H9 (cell line): ENCODE measurements around the gene UBE2D1. TPM values are rescaled to one million over a fixed set of nuclear protein-coding genes. Genes with fewer than 3 reads are reported as not detected.
A peak's percentile ranks its signal among the peaks of the same experiment; 100 is the strongest.

ENCODE experiments used
- DNase-seq: peaks from one replicate; pipeline ENCODE4 v3.0.0-alpha.2; 2017
- H2AFZ ChIP-seq: one replicate; pipeline ENCODE4 v1.6.1; 2013; ENCODE audit warnings: mild to moderate bottlenecking, low read length, control low read depth, moderate library complexity
- H2AK5ac ChIP-seq: 2 replicates; pipeline ENCODE4 v1.6.1; 2013; ENCODE audit warnings: low read length, control low read depth, mixed read lengths; ENCODE audit not compliant: insufficient read length
- H2BK120ac ChIP-seq: one replicate; pipeline ENCODE4 v1.6.1; 2013; ENCODE audit warnings: low read depth, mild to moderate bottlenecking, low read length, control low read depth, inconsistent platforms; ENCODE audit not compliant: poor library complexity, severe bottlenecking
- H2BK12ac ChIP-seq: 2 replicates; pipeline ENCODE4 v1.6.1; 2013; ENCODE audit warnings: low read length, control low read depth, mixed read lengths, low read depth; ENCODE audit not compliant: insufficient read length
- H2BK15ac ChIP-seq: 2 replicates; pipeline ENCODE4 v1.6.1; 2013; ENCODE audit warnings: low read depth, low read length, control low read depth
- H2BK20ac ChIP-seq: one replicate; pipeline ENCODE4 v1.6.1; 2013; ENCODE audit warnings: low read depth, mild to moderate bottlenecking, low read length, control low read depth, inconsistent platforms; ENCODE audit not compliant: poor library complexity, severe bottlenecking
- H2BK5ac ChIP-seq: 2 replicates; pipeline ENCODE4 v1.6.1; 2013; ENCODE audit warnings: low read length, control low read depth, mixed read lengths; ENCODE audit not compliant: insufficient read length
- H3K14ac ChIP-seq: 2 replicates; pipeline ENCODE4 v1.6.1; 2013; ENCODE audit warnings: low read length, control low read depth; ENCODE audit not compliant: insufficient read depth
- H3K18ac ChIP-seq: 2 replicates; pipeline ENCODE4 v1.6.1; 2013; ENCODE audit warnings: low read depth, mild to moderate bottlenecking, mixed read lengths, low read length, control low read depth; ENCODE audit not compliant: insufficient read length
- H3K23ac ChIP-seq: 2 replicates; pipeline ENCODE4 v1.6.1; 2013; ENCODE audit warnings: low read length, control low read depth, mixed read lengths, low read depth; ENCODE audit not compliant: insufficient read length
- H3K23me2 ChIP-seq: 2 replicates; pipeline ENCODE4 v1.6.1; 2013; ENCODE audit warnings: low read depth, mild to moderate bottlenecking, mixed read lengths, low read length, control low read depth; ENCODE audit not compliant: insufficient read length, poor library complexity, severe bottlenecking
- H3K27ac ChIP-seq: 2 replicates; pipeline ENCODE4 v1.5.1; 2013; ENCODE audit warnings: low read length, control low read depth, mixed read lengths, low read depth; ENCODE audit not compliant: insufficient read length
- H3K27me3 ChIP-seq: 2 replicates; pipeline ENCODE4 v1.6.1; 2013; ENCODE audit warnings: low read length, control low read depth, inconsistent platforms; ENCODE audit not compliant: insufficient read depth
- H3K4ac ChIP-seq: 2 replicates; pipeline ENCODE4 v1.6.1; 2013; ENCODE audit warnings: low read depth, mild to moderate bottlenecking, control low read depth, inconsistent platforms, low read length, moderate library complexity
- H3K4me1 ChIP-seq: 2 replicates; pipeline ENCODE4 v1.6.1; 2013; ENCODE audit warnings: low read length, control low read depth, inconsistent platforms; ENCODE audit not compliant: insufficient read depth
- H3K4me2 ChIP-seq: 2 replicates; pipeline ENCODE4 v1.6.1; 2013; ENCODE audit warnings: low read length, control low read depth, mixed read lengths; ENCODE audit not compliant: insufficient read length, insufficient read depth
- H3K56ac ChIP-seq: 2 replicates; pipeline ENCODE4 v1.6.1; 2013; ENCODE audit warnings: low read depth, mild to moderate bottlenecking, mixed read lengths, low read length, control low read depth; ENCODE audit not compliant: insufficient read length
- H3K79me1 ChIP-seq: 2 replicates; pipeline ENCODE4 v1.6.1; 2013; ENCODE audit warnings: low read depth, mild to moderate bottlenecking, moderate library complexity, low read length, control low read depth, inconsistent platforms; ENCODE audit not compliant: insufficient read depth, poor library complexity, severe bottlenecking
- H3K79me2 ChIP-seq: 2 replicates; pipeline ENCODE4 v1.6.1; 2013; ENCODE audit warnings: low read length, control low read depth, inconsistent platforms; ENCODE audit not compliant: insufficient read depth
- H3K9ac ChIP-seq: 2 replicates; pipeline ENCODE4 v1.6.1; 2013; ENCODE audit warnings: low read length, control low read depth, mixed read lengths; ENCODE audit not compliant: insufficient read length; ENCODE audit errors: extremely low read depth
- H3K9me3 ChIP-seq: one replicate; pipeline ENCODE4 v1.6.1; 2013; ENCODE audit warnings: low read depth, low read length, inconsistent platforms; ENCODE audit not compliant: control insufficient read depth
- H3T11ph ChIP-seq: one replicate; pipeline ENCODE4 v1.6.1; 2013; ENCODE audit warnings: mild to moderate bottlenecking, low read length, control low read depth, inconsistent platforms
- H4K20me1 ChIP-seq: one replicate; pipeline ENCODE4 v1.6.1; 2013; ENCODE audit not compliant: control insufficient read depth, insufficient read length, insufficient read depth
- H4K5ac ChIP-seq: 2 replicates; pipeline ENCODE4 v1.6.1; 2013; ENCODE audit warnings: low read depth, mild to moderate bottlenecking, mixed read lengths, low read length, control low read depth; ENCODE audit not compliant: insufficient read length
- H4K8ac ChIP-seq: replicated peaks from 2 replicates; pipeline ENCODE4 v1.6.1; 2013; ENCODE audit warnings: low read length, control low read depth, mixed read lengths, low read depth; ENCODE audit not compliant: insufficient read length
- H4K91ac ChIP-seq: 2 replicates; pipeline ENCODE4 v1.6.1; 2013; ENCODE audit warnings: low read depth, mild to moderate bottlenecking, moderate library complexity, mixed read lengths, low read length, control low read depth; ENCODE audit not compliant: insufficient read length
- H3K27ac Mint-ChIP-seq, 3 experiments: 2 replicates in 2 of 3; 3 replicates in 1 of 3; pipeline ENCODE4 v1.8.0; 2020 to 2021; ENCODE audit warnings: mixed read lengths in 3 of 3, mild to moderate bottlenecking in 1 of 3, moderate library complexity in 1 of 3
- H3K27me3 Mint-ChIP-seq: 2 replicates; pipeline ENCODE4 v1.8.0; 2021; ENCODE audit warnings: low read depth, mild to moderate bottlenecking, moderate library complexity, mixed read lengths
- H3K36me3 Mint-ChIP-seq, 3 experiments: 2 replicates in 2 of 3; 3 replicates in 1 of 3; pipeline ENCODE4 v1.8.0; 2020 to 2021; ENCODE audit warnings: low read depth in 3 of 3, mixed read lengths in 3 of 3; ENCODE audit not compliant: insufficient read depth in 1 of 3
- H3K4me1 Mint-ChIP-seq, 2 experiments: 2 replicates each; pipeline ENCODE4 v1.8.0; 2020; ENCODE audit warnings: mixed read lengths in 2 of 2
- H3K4me3 Mint-ChIP-seq, 2 experiments: 2 replicates in 1 of 2; 3 replicates in 1 of 2; pipeline ENCODE4 v1.8.0; 2020 to 2021; ENCODE audit warnings: mild to moderate bottlenecking in 2 of 2, mixed read lengths in 2 of 2, moderate library complexity in 1 of 2
- H3K9me3 Mint-ChIP-seq, 2 experiments: 2 replicates in 1 of 2; 3 replicates in 1 of 2; pipeline ENCODE4 v1.8.0; 2020; ENCODE audit warnings: mild to moderate bottlenecking in 2 of 2, mixed read lengths in 2 of 2, moderate library complexity in 1 of 2
- WGBS: extraction: QIAGEN DNeasy Blood & Tissue Kit; methylation state at CpG from one replicate; pipeline ENCODE4 v1.1.7; 2013; ENCODE audit warnings: missing lambda C conversion rate, low lambda C conversion rate, mixed read lengths; ENCODE audit not compliant: insufficient read length; ENCODE audit errors: extremely low coverage; 5-methylcytosine and 5-hydroxymethylcytosine counted together
- total RNA-seq: library from RNA; stranded (reverse); gene quantifications from 2 replicates; pipeline ENCODE4 v1.2.1, GENCODE V29; 2021
- TF ChIP-seq, protein P1 (sequence below): fragments of 200-600 bp; sonication (generic); conservative IDR thresholded peaks from 3 replicates; pipeline ENCODE4 v1.8.0; 2021; ENCODE audit warnings: antibody characterized with exemption, mild to moderate bottlenecking

Gene UBE2D1
- total RNA-seq, 1 experiment from 2014 or later = 26.8 TPM

GRCh38 chr10:58326967-58327381 is 7.8 kb upstream of the UBE2D1 start:
- DNase-seq = peak; percentile 67
- no peaks in the 10 kb centered on the region for H3K23me2 ChIP-seq
- H3K18ac ChIP-seq = no peak overlapping the region
- H3K9me3 ChIP-seq = no peaks in the 10 kb centered on the region
- no peaks in the 10 kb centered on the region for H3K4me1 ChIP-seq
- TF ChIP-seq, protein P1, sequence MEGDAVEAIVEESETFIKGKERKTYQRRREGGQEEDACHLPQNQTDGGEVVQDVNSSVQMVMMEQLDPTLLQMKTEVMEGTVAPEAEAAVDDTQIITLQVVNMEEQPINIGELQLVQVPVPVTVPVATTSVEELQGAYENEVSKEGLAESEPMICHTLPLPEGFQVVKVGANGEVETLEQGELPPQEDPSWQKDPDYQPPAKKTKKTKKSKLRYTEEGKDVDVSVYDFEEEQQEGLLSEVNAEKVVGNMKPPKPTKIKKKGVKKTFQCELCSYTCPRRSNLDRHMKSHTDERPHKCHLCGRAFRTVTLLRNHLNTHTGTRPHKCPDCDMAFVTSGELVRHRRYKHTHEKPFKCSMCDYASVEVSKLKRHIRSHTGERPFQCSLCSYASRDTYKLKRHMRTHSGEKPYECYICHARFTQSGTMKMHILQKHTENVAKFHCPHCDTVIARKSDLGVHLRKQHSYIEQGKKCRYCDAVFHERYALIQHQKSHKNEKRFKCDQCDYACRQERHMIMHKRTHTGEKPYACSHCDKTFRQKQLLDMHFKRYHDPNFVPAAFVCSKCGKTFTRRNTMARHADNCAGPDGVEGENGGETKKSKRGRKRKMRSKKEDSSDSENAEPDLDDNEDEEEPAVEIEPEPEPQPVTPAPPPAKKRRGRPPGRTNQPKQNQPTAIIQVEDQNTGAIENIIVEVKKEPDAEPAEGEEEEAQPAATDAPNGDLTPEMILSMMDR = no peak
- H4K8ac ChIP-seq = no peak overlapping the region
- H4K20me1 ChIP-seq = no peaks in the 10 kb centered on the region
- Mint-ChIP-seq H3K4me1 (no peaks in the 10 kb centered on the region), H3K27ac (no peak overlapping the region), H3K27me3 (no peaks in the 10 kb centered on the region; the same call in 1 of the 2 replicates), H3K4me3 (no peak overlapping the region), H3K36me3 (no peaks in the 10 kb centered on the region), H3K9me3 (peaks cover 2 to 3% of the 10 kb centered on the region in 2 experiments; a peak in 2 of 5 replicates)
- no peak overlapping the region for H3K4ac ChIP-seq
- no peak overlapping the region for H3T11ph ChIP-seq
- H2BK20ac ChIP-seq = no peak overlapping the region
- no peak overlapping the region for H2BK12ac ChIP-seq
- H2AK5ac ChIP-seq = no peak overlapping the region
- H3K14ac ChIP-seq = no peak overlapping the region
- no peak overlapping the region for H3K9ac ChIP-seq
- no peak overlapping the region for H3K4me2 ChIP-seq
- no CpG with 5 or more reads among the region's 25 CpGs for WGBS
- no peak overlapping the region for H2BK5ac ChIP-seq
- no peak overlapping the region for H4K91ac ChIP-seq
- H3K27me3 ChIP-seq = no peaks in the 10 kb centered on the region
- no peak overlapping the region for H2BK15ac ChIP-seq
- H3K79me1 ChIP-seq = no peaks in the 10 kb centered on the region
- H3K79me2 ChIP-seq = no peaks in the 10 kb centered on the region
- H2AFZ ChIP-seq = no peak overlapping the region
- H3K56ac ChIP-seq = no peak overlapping the region
- H4K5ac ChIP-seq = no peak overlapping the region
- H2BK120ac ChIP-seq = no peak overlapping the region
- no peak overlapping the region for H3K27ac ChIP-seq
- H3K23ac ChIP-seq = no peak overlapping the region
